GM23338 (cell line): Measurements from ENCODE around the gene OBSCN. TPM values are rescaled to one million over a fixed set of nuclear protein-coding genes. Genes with fewer than 3 reads are reported as not detected.

ENCODE experiments used
- ATAC-seq: fragments of 200-7000 bp; cut with Tn5 transposase; 3 replicates; pipeline ENCODE4 v1.9.1; 2020
- DNase-seq: peaks from one replicate; pipeline ENCODE4 v3.0.0-alpha.2; 2015; ENCODE audit warnings: low spot score
- H2AFZ ChIP-seq: fragments of 200-600 bp; sonication (generic); 2 replicates; pipeline ENCODE4 v1.8.0; 2016; ENCODE audit warnings: antibody characterized with exemption, mild to moderate bottlenecking, moderate library complexity
- H3F3A ChIP-seq: fragments of 200-600 bp; sonication (generic); replicated peaks from 2 replicates; pipeline ENCODE4 v1.8.0; 2017; ENCODE audit warnings: antibody characterized with exemption, mixed run types, low read depth
- H3K27ac ChIP-seq: fragments of 200-600 bp; sonication (generic); 2 replicates; pipeline ENCODE4 v1.6.1; 2016; ENCODE audit warnings: low read depth
- H3K27me3 ChIP-seq: fragments of 200-600 bp; sonication (generic); 2 replicates; pipeline ENCODE4 v1.8.0; 2016; ENCODE audit warnings: mild to moderate bottlenecking, mixed run types, moderate library complexity; ENCODE audit not compliant: insufficient read depth
- H3K36me3 ChIP-seq: fragments of 200-600 bp; sonication (generic); 2 replicates; pipeline ENCODE4 v1.8.0; 2016; ENCODE audit warnings: mild to moderate bottlenecking; ENCODE audit not compliant: insufficient read depth
- H3K4me1 ChIP-seq: fragments of 200-600 bp; sonication (generic); 2 replicates; pipeline ENCODE4 v1.8.0; 2016; ENCODE audit warnings: mild to moderate bottlenecking, moderate library complexity; ENCODE audit not compliant: insufficient read depth
- H3K4me2 ChIP-seq: fragments of 200-600 bp; sonication (generic); 2 replicates; pipeline ENCODE4 v1.7.1; 2017; ENCODE audit warnings: mixed run types
- H3K4me3 ChIP-seq: fragments of 200-600 bp; sonication (generic); 2 replicates; pipeline ENCODE4 v1.6.1; 2016; ENCODE audit warnings: mixed run types
- H3K79me2 ChIP-seq: fragments of 200-600 bp; sonication (generic); replicated peaks from 2 replicates; pipeline ENCODE4 v1.8.0; 2017; ENCODE audit warnings: mild to moderate bottlenecking; ENCODE audit not compliant: insufficient read depth
- H3K9me2 ChIP-seq: fragments of 200-600 bp; sonication (generic); 2 replicates; pipeline ENCODE4 v1.8.0; 2017; ENCODE audit not compliant: insufficient read depth
- H4K20me1 ChIP-seq: fragments of 200-600 bp; sonication (generic); replicated peaks from 2 replicates; pipeline ENCODE4 v1.8.0; 2017; ENCODE audit warnings: mild to moderate bottlenecking; ENCODE audit not compliant: insufficient read depth
- H3K27ac Mint-ChIP-seq: 2 replicates; pipeline ENCODE4 v1.8.0; 2020; ENCODE audit warnings: inconsistent platforms, mild to moderate bottlenecking, moderate library complexity, mixed read lengths
- H3K27me3 Mint-ChIP-seq: 3 replicates; pipeline ENCODE4 v1.8.0; 2022; ENCODE audit warnings: low read depth, mild to moderate bottlenecking, moderate library complexity, mixed read lengths, inconsistent platforms; ENCODE audit not compliant: insufficient read depth, poor library complexity
- H3K36me3 Mint-ChIP-seq: 3 replicates; pipeline ENCODE4 v1.8.0; 2021; ENCODE audit warnings: low read depth, mild to moderate bottlenecking, inconsistent platforms, moderate library complexity, mixed read lengths
- H3K4me1 Mint-ChIP-seq: 3 replicates; pipeline ENCODE4 v1.8.0; 2020; ENCODE audit warnings: mild to moderate bottlenecking, inconsistent platforms, mixed read lengths
- H3K4me3 Mint-ChIP-seq: 3 replicates; pipeline ENCODE4 v1.8.0; 2021; ENCODE audit warnings: moderate library complexity, mild to moderate bottlenecking, inconsistent platforms, mixed read lengths
- H3K9me3 Mint-ChIP-seq: 3 replicates; pipeline ENCODE4 v1.8.0; 2020; ENCODE audit warnings: moderate library complexity, mild to moderate bottlenecking, inconsistent platforms, mixed read lengths
- CTCF ChIP-seq, 2 experiments: fragments of 200-600 bp in 1 of 2; sonication (generic) in 1 of 2; conservative IDR thresholded peaks; 2 replicates each; pipeline versions ENCODE4 v1.5.1 to v1.6.1; 2016 to 2017; ENCODE audit warnings: antibody characterized with exemption in 2 of 2, low read depth in 2 of 2, mild to moderate bottlenecking in 2 of 2, moderate library complexity in 1 of 2
- EZH2 ChIP-seq: fragments of 200-600 bp; sonication (generic); IDR thresholded peaks from one replicate; pipeline ENCODE4 v1.8.0; 2017; ENCODE audit warnings: antibody characterized with exemption, mild to moderate bottlenecking, low read depth; ENCODE audit not compliant: unreplicated experiment
- POLR2AphosphoS5 ChIP-seq: IDR thresholded peaks from 2 replicates; pipeline ENCODE4 v1.6.1; 2016; ENCODE audit warnings: antibody characterized with exemption, low read depth
- REST ChIP-seq: IDR thresholded peaks from one replicate; pipeline ENCODE4 v1.6.1; 2018; ENCODE audit warnings: antibody characterized with exemption; ENCODE audit not compliant: unreplicated experiment
- polyA plus RNA-seq: library from polyadenylated mRNA; unstranded; fragments of >200 nt; fragmentation: Nextera tagmentation; extraction: Ambion mirVana; gene quantifications from 2 replicates; pipeline ENCODE4 v1.2.1, GENCODE V29; 2016
- total RNA-seq: library from RNA; depleted of rRNA; stranded (reverse); fragments of >200 nt; shearing (Covaris generic); gene quantifications from 2 replicates; pipeline ENCODE4 v1.2.3, GENCODE V29; 2014

Gene OBSCN
- total and polyA plus RNA-seq, 2 experiments from 2014 or later: 8.4 to 38.5 TPM

DNA sequence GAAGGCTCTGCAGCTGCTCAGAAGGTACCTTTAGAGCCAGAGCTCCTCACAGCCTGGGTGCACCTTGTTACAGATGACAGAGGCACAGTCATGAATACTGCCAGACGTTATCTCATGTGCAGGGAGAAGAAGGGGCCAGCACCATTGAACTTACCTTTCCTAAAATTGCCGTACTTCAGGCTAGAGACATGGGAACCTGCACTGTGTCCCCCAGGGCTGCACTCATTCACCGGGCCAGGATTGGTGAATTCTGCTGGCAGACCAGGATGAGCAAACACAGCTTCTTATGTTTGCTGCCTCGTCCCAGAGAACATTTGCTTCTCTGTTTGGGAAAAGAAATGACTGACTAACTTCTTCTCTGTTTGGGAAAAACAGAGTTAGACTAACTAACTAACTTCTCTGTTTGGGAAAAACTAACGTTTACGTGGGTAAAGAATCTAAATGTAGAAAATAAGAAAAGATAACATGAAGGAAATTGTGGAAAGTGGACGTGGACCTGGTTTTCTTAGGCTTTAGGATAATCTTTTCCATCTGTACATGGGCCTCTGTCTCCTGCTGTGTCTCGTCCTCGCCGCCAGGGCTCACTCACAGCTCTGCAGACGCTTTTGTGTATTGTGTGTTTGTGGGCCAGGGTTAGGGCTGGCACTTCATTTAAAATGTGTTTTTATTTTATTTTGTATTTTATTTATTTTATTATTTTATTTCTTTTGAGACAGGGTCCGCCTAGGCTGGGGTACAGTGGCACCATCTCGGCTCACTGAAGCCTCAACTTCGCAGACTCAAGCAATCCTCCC is 9.9 kb downstream of the OBSCN start:
- H3K4me1 ChIP-seq: no peaks in the 10 kb centered on the region
- H3K9me2 ChIP-seq: no peaks in the 10 kb centered on the region
- 0 out of 2 replicates have a peak, but pooled peaks cover 11% of the 10 kb centered on the region for H3K36me3 ChIP-seq
- no peaks in the 10 kb centered on the region; the same call in 1 of the 2 replicates for H3K79me2 ChIP-seq
- Mint-ChIP-seq H3K36me3 (peaks cover 48% of the 10 kb centered on the region), H3K9me3 (peaks cover 3% of the 10 kb centered on the region; the same call in 1 of the 3 replicates), H3K27ac (no peak overlapping the region), H3K4me3 (no peak overlapping the region), H3K27me3 (peaks cover 7% of the 10 kb centered on the region), H3K4me1 (0 out of 3 replicates have a peak, but pooled peaks cover 3% of the 10 kb centered on the region)
- no peak overlapping the region for H3K4me3 ChIP-seq
- H3K4me2 ChIP-seq: no peak overlapping the region
- H3F3A ChIP-seq: no peaks in the 10 kb centered on the region
- no peaks in the 10 kb centered on the region for H3K27me3 ChIP-seq
- DNase-seq (no peak), ATAC-seq (no peak)
- H3K27ac ChIP-seq: no peak overlapping the region
- TF ChIP-seq CTCF (conservative IDR thresholded peaks at IDR 0.05; ENCODE audit: low read depth in 2 of 2) (peak in 1 of 2 experiments; percentile 2; a peak in 1 of 4 replicates), REST (no peak)
- no peak overlapping the region for H2AFZ ChIP-seq
- peaks cover 8% of the 10 kb centered on the region for H4K20me1 ChIP-seq

- ATAC-seq (no peak), DNase-seq (no peak)
- H3K4me2 ChIP-seq: no peak overlapping the region
- no peaks in the 10 kb centered on the region for H3K4me1 ChIP-seq
- no peak overlapping the region for H3K27ac Mint-ChIP-seq
- no peaks in the 10 kb centered on the region for H3K27me3 ChIP-seq
- H3K27ac ChIP-seq: no peak overlapping the region
- H3K36me3 Mint-ChIP-seq: peaks cover 57% of the 10 kb centered on the region
- H3K27me3 Mint-ChIP-seq: peaks cover 9% of the 10 kb centered on the region
- no peak for TF ChIP-seq CTCF (conservative IDR thresholded peaks at IDR 0.05; ENCODE audit: low read depth in 2 of 2)
- no peak for TF ChIP-seq EZH2
- TF ChIP-seq POLR2AphosphoS5: no peak
- no peak overlapping the region for H2AFZ ChIP-seq
- H3K79me2 ChIP-seq: no peaks in the 10 kb centered on the region; the same call in 1 of the 2 replicates
- H3K9me2 ChIP-seq: no peaks in the 10 kb centered on the region
- H3K4me1 Mint-ChIP-seq: 0 out of 3 replicates have a peak, but pooled peaks cover 3% of the 10 kb centered on the region
- H3K4me3 ChIP-seq: no peak overlapping the region
- peaks cover 8% of the 10 kb centered on the region for H4K20me1 ChIP-seq
- H3K36me3 ChIP-seq: peaks cover 11% of the 10 kb centered on the region; the same call in 1 of the 2 replicates
- no peaks in the 10 kb centered on the region for H3F3A ChIP-seq
- H3K9me3 Mint-ChIP-seq: peaks cover 3% of the 10 kb centered on the region; the same call in 1 of the 3 replicates
- no peak overlapping the region for H3K4me3 Mint-ChIP-seq
Observed at GRCh38 chr1:228218513-228219244, 10.8 kb downstream of the OBSCN start.
